ENCODE data around the gene CASP12.

CASP12 gene

DNA sequence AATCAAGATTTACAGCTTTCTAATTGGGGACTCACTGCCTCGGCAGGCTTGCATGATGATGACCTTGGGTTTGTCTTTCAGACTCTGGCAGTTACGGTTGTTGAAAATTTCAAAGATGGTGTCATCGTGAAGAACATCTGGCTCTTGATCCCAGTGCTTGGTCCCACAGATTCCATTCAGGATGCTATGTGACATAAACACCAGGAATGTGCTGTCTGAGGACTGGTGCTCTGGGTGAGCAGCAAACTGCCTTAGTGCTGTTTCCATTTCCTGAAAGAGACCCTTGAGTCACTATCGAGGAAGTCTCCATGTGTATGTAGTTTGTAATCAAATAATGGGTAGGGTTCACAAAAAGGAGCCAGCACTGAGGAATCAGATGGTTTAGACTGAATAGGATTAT lies 7.1 kb downstream of the CASP12 start:
- DNase-seq: no peak

- no peak for DNase-seq
Observed at GRCh38 chr11:104883342-104883741, 14.9 kb downstream of the CASP12 start.

- no peak for DNase-seq
Observed at GRCh38 chr11:104881117-104881794, 17.0 kb downstream of the CASP12 start.

DNA sequence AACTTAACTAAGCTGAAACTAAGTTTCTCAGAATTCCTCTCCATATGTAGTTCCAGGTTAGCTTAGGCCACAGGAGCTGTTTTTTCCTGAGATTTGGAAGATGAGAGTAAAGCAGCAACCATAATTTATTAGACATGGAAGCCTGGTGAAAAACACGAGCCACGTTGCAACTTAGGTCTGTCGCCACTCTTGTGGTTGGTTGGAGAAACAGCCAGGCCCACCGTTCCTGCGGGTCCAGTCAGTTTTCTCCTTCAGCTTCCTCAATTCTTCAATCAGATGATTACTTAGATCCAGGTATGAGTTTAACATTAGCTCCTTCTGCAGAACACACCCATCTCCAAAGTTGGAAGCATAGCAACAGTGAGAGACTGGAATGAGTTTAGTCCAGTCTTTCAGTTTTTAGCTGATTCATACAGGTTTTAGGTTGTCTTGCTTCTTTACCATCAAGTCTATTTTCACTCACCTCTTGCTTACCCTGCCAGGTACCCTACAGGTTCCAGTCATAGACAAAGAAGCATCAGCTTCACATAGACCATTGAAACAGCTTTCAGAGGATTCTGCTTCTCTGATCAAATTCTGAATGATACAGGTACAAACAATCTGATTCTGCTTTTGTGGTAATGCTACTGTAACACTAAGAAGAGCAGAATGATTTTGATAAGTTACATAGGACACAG lies 18.6 kb downstream of the CASP12 start:
- no peak for DNase-seq

- DNase-seq: no peak
Observed at GRCh38 chr11:104876861-104877431, 21.3 kb downstream of the CASP12 start.

DNA sequence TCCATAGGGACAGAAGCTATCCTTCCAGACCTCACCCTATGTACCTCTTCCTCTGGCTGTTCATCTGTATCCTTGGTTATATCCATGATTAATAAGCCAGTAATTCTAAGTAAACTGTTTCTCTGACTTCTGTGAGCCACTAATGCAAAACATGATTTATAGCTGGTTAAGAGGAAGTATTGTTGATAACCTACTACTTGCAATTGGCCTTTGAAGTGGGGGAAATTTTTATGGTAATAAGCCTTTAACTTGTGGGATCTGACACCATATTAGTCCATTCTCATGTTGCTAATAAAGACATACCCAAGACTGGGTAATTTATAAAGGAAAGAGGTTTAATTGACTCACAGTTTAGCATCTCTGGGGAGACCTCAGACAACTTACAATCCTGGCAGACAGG lies 21.9 kb downstream of the CASP12 start:
- DNase-seq: no peak

DNA sequence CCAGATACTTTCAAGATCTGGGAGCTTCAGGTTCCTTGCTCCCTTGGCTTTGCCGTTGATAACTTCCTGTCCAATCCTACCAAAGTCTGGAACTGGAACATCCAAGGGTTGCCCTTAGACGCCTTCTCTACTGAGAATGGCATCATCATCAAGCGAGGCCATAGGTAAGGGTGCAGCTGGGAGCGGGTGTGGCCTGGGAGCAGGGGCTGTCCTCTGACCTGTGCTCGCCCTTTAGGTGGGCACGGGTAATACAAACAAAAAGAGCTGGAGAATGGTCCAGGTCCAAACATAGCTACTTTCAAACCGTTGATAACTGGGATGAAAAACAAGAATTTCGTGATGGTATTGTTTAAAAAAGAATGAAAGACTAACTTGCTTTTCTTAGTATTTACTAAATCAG lies 25.0 kb downstream of the CASP12 start:
- no peak for DNase-seq

DNA sequence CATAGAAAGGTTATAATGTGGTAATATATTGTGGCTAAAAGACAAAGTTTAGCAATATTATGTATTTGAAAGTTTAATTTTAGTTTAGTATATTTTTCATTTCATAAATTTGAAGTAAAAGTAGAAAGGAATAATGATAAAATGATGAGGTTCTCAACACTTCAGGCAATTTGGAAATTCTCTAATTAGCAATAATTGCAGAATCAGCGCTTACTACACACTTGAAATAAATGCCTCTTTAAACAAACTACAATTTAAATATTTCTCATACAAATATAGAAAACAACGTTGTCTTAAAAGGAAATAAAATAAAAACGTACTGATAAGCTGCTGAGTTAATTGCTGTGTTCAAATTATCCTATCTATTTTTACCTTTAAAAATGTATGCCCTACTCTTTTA lies 25.9 kb downstream of the CASP12 start:
- DNase-seq: no peak

- no peak for DNase-seq
Observed at GRCh38 chr11:104870910-104871309, 27.4 kb downstream of the CASP12 start.

GRCh38 chr11:104866815-104867214 lies 31.4 kb downstream of the CASP12 start:
- DNase-seq: no peak

- DNase-seq: no peak
Observed at GRCh38 chr11:104858882-104859775, 39.1 kb downstream of the CASP12 start.

- no peak for DNase-seq
Observed at GRCh38 chr11:104856607-104857006, 41.7 kb downstream of the CASP12 start.

GRCh38 chr11:104855965-104856364 lies 42.3 kb downstream of the CASP12 start:
- no peak for DNase-seq

GRCh38 chr11:104853276-104853675 lies 45.0 kb downstream of the CASP12 start:
- no peak for DNase-seq

DNA sequence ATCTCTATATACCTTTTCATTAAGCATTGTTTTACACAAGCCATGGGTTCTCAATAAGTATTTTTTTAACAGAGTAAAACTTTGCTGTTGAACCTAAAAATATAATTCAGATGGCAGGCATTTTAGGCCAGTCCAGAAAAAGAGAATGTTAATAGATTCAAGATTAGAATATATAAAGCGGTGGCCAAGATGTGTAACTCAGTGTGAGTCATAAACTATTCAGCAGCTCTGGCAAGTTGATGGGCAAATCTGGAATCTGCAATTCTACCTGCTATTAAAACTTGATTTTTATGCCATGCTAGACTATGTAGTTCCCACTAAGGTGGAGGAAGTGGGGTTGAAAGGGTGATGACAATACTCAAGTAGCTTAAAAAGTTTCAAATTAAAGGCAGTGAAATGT lies 45.4 kb downstream of the CASP12 start:
- no peak for DNase-seq

DNA sequence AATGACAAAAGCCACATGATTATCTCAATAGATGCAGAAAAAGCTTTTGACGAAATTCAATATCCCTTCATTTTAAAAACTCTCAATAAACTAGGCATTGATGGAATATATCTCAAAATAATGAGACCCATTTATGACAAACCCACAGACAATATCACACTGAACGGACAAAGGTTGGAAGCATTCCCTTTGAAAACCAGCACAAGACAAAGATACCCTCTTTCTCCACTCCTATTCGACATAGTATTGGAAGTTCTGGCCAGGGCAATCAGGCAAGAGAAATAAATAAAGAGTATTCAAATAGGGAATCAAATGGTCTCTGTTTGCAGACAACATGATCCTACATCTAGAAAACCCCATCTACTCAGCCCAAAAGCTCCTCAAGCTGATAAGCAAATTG lies 52.0 kb downstream of the CASP12 start:
- no peak for DNase-seq

DNA sequence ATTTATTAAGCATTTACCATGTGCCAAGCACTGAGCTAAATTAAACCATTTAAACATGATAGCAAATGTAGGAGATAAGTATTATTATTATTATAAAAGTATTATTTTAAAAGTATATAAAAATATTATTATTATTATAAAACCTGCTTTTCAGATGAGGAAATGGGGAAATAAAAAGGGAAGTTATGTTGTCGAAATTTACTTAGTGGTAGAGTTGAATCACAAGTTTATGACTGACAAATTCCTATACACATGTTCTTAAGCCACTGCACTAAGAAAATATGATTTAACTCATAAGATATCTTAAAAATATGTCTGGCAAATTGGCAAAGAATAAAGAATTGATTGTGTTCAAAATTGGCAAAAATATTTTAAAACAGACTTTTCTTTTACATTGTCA lies 53.8 kb downstream of the CASP12 start:
- no peak for DNase-seq

DNA sequence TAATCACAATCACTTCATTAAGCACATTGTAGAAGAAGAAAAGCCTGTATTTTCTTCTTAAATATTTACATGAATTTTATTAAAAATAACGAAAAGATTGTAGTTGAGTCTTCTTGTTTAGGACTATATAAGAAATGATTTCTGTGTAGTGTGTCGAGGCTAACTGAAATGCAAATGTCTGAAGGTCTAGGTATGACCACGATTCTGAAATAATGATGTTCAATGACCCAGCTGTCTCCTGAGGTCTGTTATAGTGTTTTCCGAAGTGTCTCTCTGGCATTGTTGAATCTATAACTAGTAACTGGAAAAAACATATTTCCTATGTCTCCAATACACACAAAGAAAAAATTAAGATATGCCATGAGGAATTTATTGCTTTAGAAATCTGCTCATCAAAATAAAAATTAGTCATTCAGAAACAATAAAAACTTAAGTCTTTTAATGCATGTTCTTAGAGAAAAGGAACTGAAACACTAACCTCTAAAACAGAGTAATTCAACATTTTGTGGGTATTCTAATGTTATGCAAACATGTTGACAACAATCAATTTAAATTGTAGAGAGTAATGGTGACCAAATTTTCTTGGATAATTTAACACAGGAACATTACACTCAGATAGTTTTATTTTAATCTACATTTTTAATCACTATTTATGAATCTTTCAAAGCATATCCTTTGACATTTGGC lies 55.0 kb downstream of the CASP12 start:
- no peak for DNase-seq

- no peak for DNase-seq
Observed at GRCh38 chr11:104841973-104842525, 56.2 kb downstream of the CASP12 start.

- DNase-seq: no peak
Observed at GRCh38 chr11:104841185-104841584, 57.1 kb downstream of the CASP12 start.

- no peak for DNase-seq
Observed at GRCh38 chr11:104837969-104838639, 60.2 kb downstream of the CASP12 start.

DNA sequence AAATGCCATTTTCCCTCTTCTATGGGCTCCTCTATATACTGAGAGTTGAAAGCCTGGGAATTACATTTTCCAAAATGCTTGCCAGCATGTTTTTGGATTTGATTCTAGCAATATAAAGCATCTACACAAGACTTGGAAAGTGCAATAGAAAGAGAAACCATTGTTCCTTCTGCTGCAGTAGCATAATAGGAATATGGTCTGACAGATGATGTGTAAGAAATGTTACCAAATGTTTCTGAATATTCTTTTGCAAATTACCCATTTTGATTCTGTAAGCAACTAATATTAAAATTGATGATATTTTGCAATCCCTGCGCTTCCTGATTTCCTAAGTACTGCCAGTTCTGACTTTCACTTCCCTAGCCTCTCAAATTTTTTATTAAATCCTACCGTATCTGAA lies 61.6 kb downstream of the CASP12 start:
- DNase-seq: no peak
